HG02623 (cell line): ENCODE measurements around the gene CYP1B1.
"Not testable (repeated sequence)": the region's sequence is repeated elsewhere in the genome, so short reads cannot be mapped to it uniquely, and the experiment has no call there.

ENCODE experiments used
- ATAC-seq: cut with Tn5 transposase; IDR thresholded peaks from one replicate; pipeline ENCODE4 v1.9.1; 2021; ENCODE audit warnings: moderate library complexity; ENCODE audit not compliant: unreplicated experiment

Gene CYP1B1

DNA sequence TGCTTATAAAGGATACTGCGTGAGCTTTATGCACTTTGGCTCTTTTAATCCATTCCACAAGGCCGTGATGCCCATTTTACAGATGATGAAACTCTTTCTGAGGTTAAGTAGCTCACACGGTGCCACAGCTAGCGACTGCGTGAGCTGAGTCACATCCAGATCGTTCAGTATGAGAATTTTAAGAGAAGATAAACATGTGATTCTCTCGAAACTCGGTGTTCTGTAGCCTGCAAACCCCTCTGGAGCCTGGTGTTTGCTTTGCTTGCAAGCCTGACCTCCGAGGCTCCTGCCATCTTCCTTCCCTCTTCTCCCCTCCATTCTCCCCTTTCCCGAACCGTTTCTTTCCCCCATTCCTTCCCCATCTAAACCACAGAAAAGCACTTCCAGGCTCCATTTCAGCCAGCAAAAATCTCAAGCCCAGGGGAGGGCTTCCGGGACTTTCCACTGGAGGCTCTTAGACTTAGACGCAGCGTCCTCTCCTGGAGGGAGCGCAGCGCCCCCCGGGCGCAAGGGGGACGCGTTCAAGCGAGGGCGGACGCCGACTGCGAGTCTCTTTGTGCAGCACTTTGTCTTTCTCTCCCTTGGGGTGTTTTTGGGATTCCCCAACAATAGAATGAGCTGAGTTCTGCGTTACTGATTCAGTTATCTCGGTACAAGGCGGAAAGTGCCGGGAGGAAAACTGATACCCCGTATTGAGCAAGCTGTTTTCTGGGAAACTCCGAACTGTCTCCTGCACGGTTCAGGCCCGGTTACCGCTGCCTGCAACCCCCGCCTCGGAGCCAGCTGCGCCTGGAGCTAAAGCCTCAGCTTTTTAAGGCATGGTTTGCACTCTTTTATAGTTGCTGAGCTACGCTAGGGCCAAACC, 38.0 kb downstream of the CYP1B1 start:
- ATAC-seq: peak; percentile 71

DNA sequence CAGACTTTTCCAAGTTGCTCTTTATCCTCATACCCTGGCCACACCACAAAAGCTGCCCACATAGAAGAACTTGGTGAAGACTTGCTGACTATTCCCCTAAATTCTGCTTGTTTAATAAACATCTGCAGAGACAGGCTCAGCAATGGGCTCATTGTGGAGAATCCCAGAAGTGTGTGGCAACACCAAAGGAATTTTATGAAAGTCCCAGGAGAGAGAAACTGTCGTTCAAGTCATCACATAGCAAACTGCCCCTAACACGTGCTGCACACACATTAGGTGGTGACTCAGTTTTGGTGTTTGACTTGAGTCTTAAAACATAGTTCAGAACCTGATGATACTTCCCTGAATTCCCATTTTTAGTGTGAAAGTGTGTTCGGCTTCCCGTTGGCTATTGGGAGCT, 38.6 kb downstream of the CYP1B1 start:
- ATAC-seq: no peak

DNA sequence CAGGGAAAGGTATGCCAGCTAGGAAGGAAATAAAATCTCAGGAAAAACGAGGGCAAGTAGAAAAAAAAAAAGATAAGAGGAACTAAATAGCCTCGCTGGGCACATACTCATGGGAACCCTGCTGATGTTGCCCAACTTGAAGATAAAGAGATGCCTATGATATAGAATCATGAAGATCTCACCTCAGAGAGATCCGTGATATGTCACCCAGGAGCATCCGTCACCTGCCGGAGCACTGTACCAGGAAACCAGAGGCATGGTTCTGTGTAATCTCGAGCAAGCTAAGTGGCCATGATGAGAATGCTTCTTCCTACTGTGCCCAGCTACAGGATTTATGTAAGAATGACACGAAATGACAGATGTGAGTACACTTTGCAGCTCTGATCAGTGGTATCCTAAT, 40.0 kb downstream of the CYP1B1 start:
- no peak for ATAC-seq

DNA sequence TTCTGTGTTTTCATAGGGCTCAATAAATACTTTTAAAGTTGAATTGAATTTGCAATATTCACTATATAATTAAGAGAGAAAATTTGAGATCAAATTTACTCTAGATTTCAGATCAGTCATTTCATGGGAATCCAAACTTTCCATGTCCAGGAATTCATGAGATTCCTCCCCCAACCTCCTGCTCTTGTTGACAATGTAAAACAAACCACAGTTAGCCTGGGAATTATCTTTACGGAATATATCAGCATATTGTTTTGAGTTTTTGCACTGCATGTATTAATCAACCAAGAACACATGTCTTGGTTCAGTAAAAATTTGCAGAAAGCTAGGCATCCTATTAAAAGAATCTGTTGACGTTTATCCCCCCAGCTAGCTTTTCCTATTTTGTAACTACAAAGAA, 42.3 kb downstream of the CYP1B1 start:
- ATAC-seq: no peak

DNA sequence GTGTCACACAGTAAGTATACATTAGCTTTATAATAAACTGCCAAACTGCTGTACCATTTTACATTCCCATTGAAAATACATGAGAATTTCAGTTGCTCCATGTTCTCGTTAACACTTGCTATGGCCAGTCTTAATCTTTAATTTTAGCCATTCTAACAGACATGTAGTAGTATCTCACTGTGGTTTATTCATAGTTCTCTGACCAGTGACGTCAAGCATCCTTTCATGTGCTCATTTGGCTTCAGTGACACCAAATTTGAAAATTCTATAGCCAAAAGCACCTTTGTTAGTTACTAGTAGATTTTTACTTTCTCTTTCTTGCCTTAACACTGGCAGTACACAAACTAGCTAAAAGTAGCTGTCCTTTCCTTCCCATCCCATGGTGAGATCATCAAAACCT, 43.0 kb downstream of the CYP1B1 start:
- ATAC-seq: no peak

DNA sequence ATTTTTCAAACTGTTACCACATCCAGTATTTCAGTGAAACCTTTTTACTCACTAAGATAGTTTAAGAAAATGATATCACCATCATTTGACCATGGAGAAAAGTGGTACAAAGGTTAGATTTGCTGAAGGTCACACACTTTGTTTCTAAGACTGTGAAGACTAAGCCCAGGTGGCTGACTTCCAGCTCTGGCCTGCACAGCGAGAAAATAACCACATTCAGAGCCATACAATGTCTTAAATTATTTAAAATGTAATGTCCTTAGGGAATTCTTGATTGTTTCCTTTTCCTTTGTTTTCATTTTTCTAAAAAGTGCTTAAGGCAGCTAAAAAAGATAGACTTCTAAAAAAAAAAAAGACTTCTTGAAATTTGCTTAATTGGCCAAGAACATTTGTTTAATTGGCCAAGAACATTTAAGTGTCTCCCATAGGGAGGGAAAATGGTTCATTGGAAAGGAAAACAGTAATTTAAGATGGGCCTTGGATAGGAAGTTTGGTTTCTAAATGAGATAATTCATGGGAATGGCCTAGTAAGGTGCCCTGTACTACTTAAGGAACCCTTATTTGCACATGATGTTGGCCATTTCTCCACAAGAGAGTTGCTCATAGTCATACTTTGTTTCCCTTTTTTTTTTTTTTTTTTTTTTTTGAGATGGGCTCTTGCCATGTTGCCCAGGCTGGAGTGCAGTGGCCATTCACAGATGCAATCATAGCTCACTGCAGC, 45.2 kb downstream of the CYP1B1 start:
- no peak for ATAC-seq

DNA sequence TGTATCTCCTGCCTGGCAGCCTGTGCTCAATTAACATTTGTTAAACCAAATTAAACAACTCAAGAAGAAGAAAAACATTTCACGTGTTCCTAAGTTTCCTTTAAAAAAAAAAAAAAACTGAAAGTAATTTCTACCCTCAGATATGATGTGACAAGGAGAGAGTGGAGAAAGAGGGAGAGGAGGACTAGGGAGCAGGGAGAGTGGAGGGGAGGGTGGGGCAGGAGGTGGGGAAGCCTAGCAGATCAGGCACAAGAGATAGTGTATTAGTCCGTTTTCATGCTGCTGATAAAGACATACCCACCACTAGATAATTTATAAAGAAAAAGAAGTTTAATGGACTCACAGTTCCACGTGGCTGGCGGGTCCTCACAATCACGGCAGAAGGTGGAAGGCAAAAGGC, 46.4 kb downstream of the CYP1B1 start:
- no peak for ATAC-seq

DNA sequence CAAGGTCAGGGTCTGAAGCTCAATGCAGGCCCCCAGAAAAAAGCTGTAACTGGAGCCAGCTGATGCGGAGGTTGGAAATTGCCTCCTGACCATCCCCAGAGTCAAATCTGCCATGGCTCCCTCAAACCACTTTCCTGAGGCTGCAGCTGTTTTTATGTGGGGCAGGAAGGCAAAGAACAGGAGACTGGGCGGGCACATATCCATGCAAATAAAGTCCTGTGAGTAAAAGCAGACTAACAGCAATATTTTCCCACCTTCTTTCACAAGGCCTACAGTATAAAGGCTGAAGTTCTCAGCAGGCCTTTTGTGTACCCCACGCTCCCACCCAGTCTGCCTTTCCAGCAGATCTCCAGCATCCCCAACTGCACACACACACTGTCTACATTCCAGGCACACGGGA, 47.1 kb downstream of the CYP1B1 start:
- ATAC-seq: no peak

DNA sequence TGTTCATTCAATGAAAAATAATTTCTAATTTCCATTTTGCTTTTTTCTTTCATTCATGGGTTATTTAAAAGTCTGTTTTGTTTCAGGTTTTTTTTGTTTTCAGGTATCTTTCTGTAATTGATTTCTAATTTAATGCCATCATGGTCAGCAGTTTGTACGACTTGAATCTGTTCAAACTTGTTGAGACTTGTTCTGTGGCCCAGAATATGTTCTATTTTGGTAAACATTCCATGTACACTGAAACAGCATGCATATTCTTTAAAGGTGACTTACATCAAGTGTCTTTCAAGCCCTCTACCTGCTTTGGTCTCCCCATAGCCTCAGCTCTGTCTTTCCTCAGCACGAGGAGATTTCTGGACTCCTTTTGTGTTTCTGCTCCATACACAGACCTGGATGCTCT, 49.1 kb downstream of the CYP1B1 start:
- no peak for ATAC-seq

DNA sequence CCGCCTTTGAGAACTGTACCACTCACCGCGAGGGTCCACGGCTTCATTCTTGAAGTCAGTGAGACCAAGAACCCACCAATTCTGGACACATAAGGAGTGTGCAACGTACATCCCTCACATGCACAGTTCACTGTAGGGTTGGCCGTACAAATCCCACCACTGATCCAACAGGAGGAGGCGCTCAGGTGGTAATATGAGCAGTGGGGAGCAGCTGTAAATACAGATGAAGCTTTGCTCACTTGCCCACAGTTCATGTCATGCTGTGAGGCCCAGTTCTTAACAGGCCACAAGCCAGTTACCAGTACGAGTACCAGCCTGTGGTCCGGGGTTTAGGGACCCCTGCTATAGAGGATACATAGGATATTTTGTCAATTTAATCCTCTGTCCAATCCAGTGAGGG, 54.4 kb downstream of the CYP1B1 start:
- ATAC-seq: no peak

DNA sequence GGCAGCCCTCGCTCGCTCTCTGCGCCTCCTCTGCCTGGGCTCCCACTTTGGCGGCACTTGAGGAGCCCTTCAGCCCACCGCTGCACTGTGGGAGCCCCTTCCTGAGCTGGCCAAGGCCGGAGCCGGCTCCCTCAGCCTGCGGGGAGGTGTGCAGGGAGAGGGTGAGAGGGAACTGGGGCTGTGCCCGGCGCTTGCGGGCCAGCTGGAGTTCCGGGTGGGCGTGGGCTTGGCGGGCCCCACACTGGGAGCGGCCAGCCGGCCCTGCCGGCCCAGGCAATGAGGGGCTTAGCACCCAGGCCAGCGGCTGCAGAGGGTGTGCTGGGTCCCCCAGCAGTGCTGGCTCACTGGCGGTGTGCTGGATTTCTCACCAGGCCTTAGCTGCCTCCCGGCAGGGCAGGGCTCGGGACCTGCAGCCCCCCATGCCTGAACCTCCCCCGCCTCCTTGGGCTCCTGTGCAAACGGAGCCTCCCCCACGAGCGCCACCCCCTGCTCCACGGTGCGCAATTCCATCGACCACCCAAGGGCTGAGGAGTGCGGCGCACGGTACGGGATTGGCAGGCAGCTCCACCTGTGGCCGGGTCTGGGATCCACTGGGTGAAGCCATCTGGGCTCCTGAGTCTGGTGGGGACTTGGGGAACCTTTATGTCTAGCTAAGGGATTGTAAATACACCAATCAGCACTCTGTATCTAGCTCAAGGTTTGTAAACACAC, 55.4 kb downstream of the CYP1B1 start:
- ATAC-seq: not testable (repeated sequence)

DNA sequence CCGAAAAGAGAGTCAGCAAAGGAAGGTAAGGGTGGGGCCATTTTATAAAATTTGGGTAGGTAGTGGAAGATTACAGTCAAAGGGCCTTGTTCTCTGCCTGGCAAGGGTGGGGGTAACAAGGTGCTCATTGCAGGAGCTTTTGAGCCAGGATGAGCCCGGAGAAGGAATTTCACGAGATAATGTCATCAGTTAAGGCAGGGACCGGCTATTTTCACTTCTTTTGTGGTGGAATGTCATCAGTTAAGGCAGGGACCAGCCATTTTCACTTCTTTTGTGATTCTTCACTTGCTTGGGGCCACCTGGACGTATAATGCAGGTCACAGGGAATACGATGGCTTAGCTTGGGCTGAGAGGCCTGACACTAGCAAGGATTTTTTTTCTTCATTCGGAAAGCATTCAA, 58.1 kb downstream of the CYP1B1 start:
- no peak for ATAC-seq
